Stimulated activated memory B cell treated with anti-CD40 and anti-IgM and Interleukin-4, amounts not matched to agents 10 μg/mL and 1 μg/mL and 100 μg/mL, for 72 hours (primary cell): Measurements from ENCODE around the gene SAMD10.
A peak's percentile ranks its signal among the peaks of the same experiment; 100 is the strongest.
"Not testable (repeated sequence)": the region's sequence is repeated elsewhere in the genome, so short reads cannot be mapped to it uniquely, and the experiment has no call there.

ENCODE experiments used
- ATAC-seq: fragments of 150-1000 bp; cut with Tn5 transposase; 2 replicates; pipeline ENCODE4 v1.10.0; 2021
- H3K27ac Mint-ChIP-seq: one replicate; pipeline ENCODE4 v1.8.0; 2022; ENCODE audit warnings: mild to moderate bottlenecking, mixed read lengths
- H3K27me3 Mint-ChIP-seq: one replicate; pipeline ENCODE4 v1.8.0; 2022; ENCODE audit warnings: mixed read lengths
- H3K36me3 Mint-ChIP-seq: one replicate; pipeline ENCODE4 v1.8.0; 2022; ENCODE audit warnings: mixed read lengths
- H3K4me1 Mint-ChIP-seq: one replicate; pipeline ENCODE4 v1.8.0; 2022; ENCODE audit warnings: mixed read lengths
- H3K4me3 Mint-ChIP-seq: one replicate; pipeline ENCODE4 v1.8.0; 2022; ENCODE audit warnings: mild to moderate bottlenecking, moderate library complexity, mixed read lengths
- H3K9me3 Mint-ChIP-seq: one replicate; pipeline ENCODE4 v1.8.0; 2022; ENCODE audit warnings: mixed read lengths

The SAMD10 gene

GRCh38 chr20:63976980-63977738 is 2.3 kb downstream of the SAMD10 start:
- Mint-ChIP-seq H3K36me3 (peaks cover 32% of the 10 kb centered on the region), H3K27ac (peak overlapping the region; percentile 84), H3K27me3 (no peaks in the 10 kb centered on the region), H3K4me3 (peak overlapping the region; percentile 22), H3K9me3 (no peaks in the 10 kb centered on the region), H3K4me1 (peaks cover 54% of the 10 kb centered on the region)
- no peak for ATAC-seq

GRCh38 chr20:63976511-63976910 is 2.9 kb downstream of the SAMD10 start:
- Mint-ChIP-seq H3K27ac (peak overlapping the region; percentile 50), H3K4me1 (peaks cover 47% of the 10 kb centered on the region), H3K36me3 (peaks cover 27% of the 10 kb centered on the region)
- not testable (repeated sequence) for H3K4me3 Mint-ChIP-seq, ATAC-seq, H3K9me3 Mint-ChIP-seq, H3K27me3 Mint-ChIP-seq

- no peaks in the 10 kb centered on the region for H3K9me3 Mint-ChIP-seq
- no peaks in the 10 kb centered on the region for H3K27me3 Mint-ChIP-seq
- H3K27ac Mint-ChIP-seq, result peak overlapping the region; percentile 75
- H3K4me1 Mint-ChIP-seq, result peaks cover 46% of the 10 kb centered on the region
- peaks cover 27% of the 10 kb centered on the region for H3K36me3 Mint-ChIP-seq
- no peak for ATAC-seq
- H3K4me3 Mint-ChIP-seq, result no peak overlapping the region
Measured at GRCh38 chr20:63974402-63975200, 4.8 kb downstream of the SAMD10 start.

GRCh38 chr20:63973636-63974401 is 5.6 kb downstream of the SAMD10 start:
- Mint-ChIP-seq H3K9me3 (no peaks in the 10 kb centered on the region), H3K36me3 (peaks cover 27% of the 10 kb centered on the region), H3K4me3 (no peak overlapping the region), H3K27me3 (no peaks in the 10 kb centered on the region), H3K4me1 (peaks cover 49% of the 10 kb centered on the region), H3K27ac (peak overlapping the region; percentile 75)
- peak; percentile 81 for ATAC-seq

GRCh38 chr20:63973160-63973479 is 6.3 kb downstream of the SAMD10 start:
- no peak for ATAC-seq
- H3K4me1 Mint-ChIP-seq, result peaks cover 48% of the 10 kb centered on the region
- H3K27ac Mint-ChIP-seq, result no peak overlapping the region
- no peaks in the 10 kb centered on the region for H3K27me3 Mint-ChIP-seq
- H3K4me3 Mint-ChIP-seq, result no peak overlapping the region
- H3K9me3 Mint-ChIP-seq, result no peaks in the 10 kb centered on the region
- peaks cover 27% of the 10 kb centered on the region for H3K36me3 Mint-ChIP-seq

GRCh38 chr20:63972312-63973159 is 6.9 kb downstream of the SAMD10 start:
- ATAC-seq, result no peak
- Mint-ChIP-seq H3K4me1 (peaks cover 42% of the 10 kb centered on the region), H3K27me3 (no peaks in the 10 kb centered on the region), H3K4me3 (no peak overlapping the region), H3K36me3 (peaks cover 27% of the 10 kb centered on the region), H3K9me3 (no peaks in the 10 kb centered on the region), H3K27ac (no peak overlapping the region)

- not testable (repeated sequence) for H3K27ac Mint-ChIP-seq, H3K27me3 Mint-ChIP-seq, H3K9me3 Mint-ChIP-seq, H3K4me3 Mint-ChIP-seq, ATAC-seq
- Mint-ChIP-seq H3K4me1 (peaks cover 36% of the 10 kb centered on the region), H3K36me3 (peaks cover 25% of the 10 kb centered on the region)
Measured at GRCh38 chr20:63971960-63972311, 7.5 kb downstream of the SAMD10 start.

- no peak for ATAC-seq
- Mint-ChIP-seq H3K4me1 (peaks cover 33% of the 10 kb centered on the region), H3K27me3 (no peaks in the 10 kb centered on the region), H3K36me3 (peaks cover 18% of the 10 kb centered on the region), H3K4me3 (peak overlapping the region; percentile 75), H3K9me3 (peaks cover 3% of the 10 kb centered on the region), H3K27ac (peak overlapping the region; percentile 63)
Measured at GRCh38 chr20:63970714-63971431, 8.6 kb downstream of the SAMD10 start.

GRCh38 chr20:63969838-63970713 is 9.4 kb downstream of the SAMD10 start, which contains the start of gene ZNF512B:
Gene ZNF512B, minus strand, starts transcription at chr20:63969930. Its CDS starts 1,980 bp downstream, at chr20:63967950.
- H3K36me3 Mint-ChIP-seq, result peaks cover 19% of the 10 kb centered on the region
- peak within 1 kb of the TSS; percentile 77 for H3K27ac Mint-ChIP-seq
- H3K27me3 Mint-ChIP-seq, result no peaks in the 10 kb centered on the region
- H3K4me1 Mint-ChIP-seq, result peaks cover 33% of the 10 kb centered on the region
- ATAC-seq, result peak; percentile 46
- H3K9me3 Mint-ChIP-seq, result peaks cover 5% of the 10 kb centered on the region
- peak within 1 kb of the TSS; percentile 83 for H3K4me3 Mint-ChIP-seq

- Mint-ChIP-seq H3K27me3 (no peaks in the 10 kb centered on the region), H3K4me1 (peaks cover 31% of the 10 kb centered on the region), H3K36me3 (peaks cover 17% of the 10 kb centered on the region), H3K27ac (peak overlapping the region; percentile 77), H3K4me3 (peak overlapping the region; percentile 83), H3K9me3 (peaks cover 5% of the 10 kb centered on the region)
- ATAC-seq, result peak; percentile 48
Measured at GRCh38 chr20:63968928-63969760, 10.3 kb downstream of the SAMD10 start.

GRCh38 chr20:63968136-63968927 is 11.1 kb downstream of the SAMD10 start:
- Mint-ChIP-seq H3K27ac (peak overlapping the region; percentile 77), H3K4me1 (peaks cover 23% of the 10 kb centered on the region), H3K4me3 (peak overlapping the region; percentile 83), H3K9me3 (peaks cover 5% of the 10 kb centered on the region), H3K36me3 (peaks cover 20% of the 10 kb centered on the region), H3K27me3 (no peaks in the 10 kb centered on the region)
- ATAC-seq, result no peak
